GM12892 (cell line): ENCODE data around the gene PJVK.

ENCODE experiments used
- DNase-seq: peaks from one replicate; pipeline ENCODE4 v3.0.0; 2011; ENCODE audit not compliant: insufficient read length
- FAIRE-seq: peaks from 2 replicates; lab custom pipeline; 2011; peaks lifted over from hg19 to GRCh38; lab: Jason Lieb, UNC
- POLR2A ChIP-seq: IDR thresholded peaks from 2 replicates; pipeline ENCODE4 v1.6.1; 2011; ENCODE audit warnings: low read depth, low read length, control low read depth
- POLR2AphosphoS5 ChIP-seq: IDR thresholded peaks from 2 replicates; pipeline ENCODE4 v1.6.1; 2011; ENCODE audit warnings: low read depth, low read length, control low read depth
- TAF1 ChIP-seq: IDR thresholded peaks from 2 replicates; pipeline ENCODE4 v1.6.1; 2011; ENCODE audit warnings: low read depth, mild to moderate bottlenecking, control low read depth, low read length, borderline replicate concordance

PJVK gene

GRCh38 chr2:178477443-178478129 lies 26.4 kb downstream of the PJVK start:
- FAIRE-seq (no peak), DNase-seq (no peak)
- no peak for TF ChIP-seq TAF1
- TF ChIP-seq POLR2AphosphoS5, result no peak
- no peak for TF ChIP-seq POLR2A

- DNase-seq (no peak), FAIRE-seq (no peak)
- TF ChIP-seq POLR2A (no peak), POLR2AphosphoS5 (no peak), TAF1 (no peak)
These were observed 26.9 kb downstream of the PJVK start for GRCh38 chr2:178478130-178478438.

- DNase-seq, result peak; percentile 48
- FAIRE-seq, result peak; percentile 99
- TF ChIP-seq TAF1, result no peak
- TF ChIP-seq POLR2AphosphoS5, result peak; percentile 59; the same call in 1 of the 2 replicates
- peak; percentile 71 for TF ChIP-seq POLR2A
These were observed 27.5 kb downstream of the PJVK start, which contains the start of gene FKBP7 for GRCh38 chr2:178478439-178479274. FKBP7 (minus strand) TSS chr2:178478600; CDS start chr2:178478499, 101 bp downstream.

GRCh38 chr2:178479275-178479616 lies 28.1 kb downstream of the PJVK start:
- no peak for FAIRE-seq
- TF ChIP-seq POLR2AphosphoS5 (no peak), POLR2A (no peak), TAF1 (no peak)
- no peak for DNase-seq

- FAIRE-seq (no peak), DNase-seq (no peak)
- TF ChIP-seq POLR2AphosphoS5 (no peak), TAF1 (no peak), POLR2A (no peak)
These were observed 28.6 kb downstream of the PJVK start for GRCh38 chr2:178479758-178480226.

- FAIRE-seq (peak; percentile 96), DNase-seq (peak; percentile 64)
- TF ChIP-seq POLR2AphosphoS5, result no peak
- TF ChIP-seq POLR2A, result peak; percentile 42; the same call in 1 of the 2 replicates
These were observed 29.3 kb downstream of the PJVK start, which contains the start of gene PLEKHA3 for GRCh38 chr2:178480227-178481181. PLEKHA3 (plus strand) TSS chr2:178480457; CDS start chr2:178480870, 413 bp downstream.

- TF ChIP-seq POLR2AphosphoS5 (no peak), TAF1 (no peak), POLR2A (no peak)
- no peak for DNase-seq
- FAIRE-seq, result peak; percentile 9
These were observed 31.3 kb downstream of the PJVK start for GRCh38 chr2:178482437-178482836.

- FAIRE-seq (no peak), DNase-seq (no peak)
- TF ChIP-seq POLR2AphosphoS5, result no peak
- no peak for TF ChIP-seq POLR2A
- TF ChIP-seq TAF1, result no peak
These were observed 33.3 kb downstream of the PJVK start for GRCh38 chr2:178484245-178485041.

GRCh38 chr2:178485356-178485755 lies 34.2 kb downstream of the PJVK start:
- FAIRE-seq (no peak), DNase-seq (no peak)
- TF ChIP-seq TAF1 (no peak), POLR2A (no peak), POLR2AphosphoS5 (no peak)

- DNase-seq (no peak), FAIRE-seq (peak; percentile 14)
- TF ChIP-seq POLR2A (no peak), POLR2AphosphoS5 (no peak), TAF1 (no peak)
These were observed 40.4 kb downstream of the PJVK start for GRCh38 chr2:178491612-178492011.

GRCh38 chr2:178496049-178496448 lies 44.9 kb downstream of the PJVK start:
- DNase-seq (no peak), FAIRE-seq (no peak)
- TF ChIP-seq TAF1 (no peak), POLR2AphosphoS5 (no peak), POLR2A (no peak)
